Uterus (tissue), 4 donors: ENCODE data around the gene ZSWIM6. TPM values are rescaled to one million over a fixed set of nuclear protein-coding genes. Genes with fewer than 3 reads are reported as not detected.

Source experiments
- DNase-seq, 2 donors: peaks; one replicate each; pipeline ENCODE4 v3.0.0-alpha.2; 2019 to 2020
- H3K27ac ChIP-seq, 2 donors: fragments of 200-600 bp; sonication (generic); 1 replicate in 1 of 2; 2 replicates in 1 of 2; pipeline ENCODE4 v1.5.1; 2016 to 2018
- H3K27me3 ChIP-seq, 2 donors: fragments of 200-600 bp; sonication (generic); one replicate each; pipeline ENCODE4 v1.5.1; 2018 to 2019; ENCODE audit warnings: control low read depth in 1 of 2
- H3K36me3 ChIP-seq, 2 donors: fragments of 200-600 bp; sonication (generic); one replicate each; pipeline ENCODE4 v1.5.1; 2019; ENCODE audit warnings: control low read depth in 1 of 2
- H3K4me1 ChIP-seq, 2 donors: fragments of 200-600 bp; sonication (generic); one replicate each; pipeline ENCODE4 v1.5.1; 2018 to 2019; ENCODE audit warnings: control low read depth in 1 of 2
- H3K4me3 ChIP-seq, 2 donors: fragments of 200-600 bp; sonication (generic); 1 replicate in 1 of 2; 2 replicates in 1 of 2; pipeline ENCODE4 v1.5.1; 2018 to 2019; ENCODE audit warnings: mild to moderate bottlenecking in 1 of 2
- H3K9me3 ChIP-seq, 2 donors: fragments of 200-600 bp; sonication (generic); one replicate each; pipeline ENCODE4 v1.5.1; 2019; ENCODE audit warnings: control low read depth in 1 of 2
- CTCF ChIP-seq, 4 experiments: fragments of 200-600 bp in 2 of 4; fragments of 450-650 bp in 2 of 4; sonication (generic) in 2 of 4; IDR thresholded peaks; one replicate each; pipeline ENCODE4 v1.5.1; 2016 to 2019; ENCODE audit warnings: antibody characterized with exemption in 4 of 4, mild to moderate bottlenecking in 2 of 4, moderate library complexity in 1 of 4
- POLR2A ChIP-seq, 2 donors: fragments of 450-650 bp; IDR thresholded peaks; one replicate each; pipeline ENCODE4 v1.6.1; 2016; ENCODE audit warnings: antibody characterized with exemption in 2 of 2, mild to moderate bottlenecking in 1 of 2, moderate library complexity in 1 of 2
- intact Hi-C: fragments of 100-400 bp; cut with DNase I; formaldehyde crosslinking; loops from one replicate; pipeline ENCODE4 v1.15.1; 2023; ENCODE audit warnings: low total_unique reads
- total RNA-seq, 4 donors: library from RNA; depleted of rRNA in 3 of 4; stranded (reverse); fragments of >200 nt in 3 of 4; gene quantifications; one replicate each; pipeline versions ENCODE4 v1.1.0 to v1.2.4, GENCODE V29; 2014 to 2023
- donor health status: DM: yes; HTN: yes; CAD: no.

Gene ZSWIM6
- total RNA-seq, 4 donors from 2014 or later = 4.1 to 14.8 (median 11.1) TPM

- TF ChIP-seq POLR2A (IDR thresholded peaks at IDR 0.05) = no peak
- Histone ChIP-seq H3K9me3 (no peaks in the 10 kb centered on the region), H3K4me3 (no peak overlapping the region), H3K27ac (no peak overlapping the region), H3K4me1 (no peaks in the 10 kb centered on the region), H3K27me3 (no peaks in the 10 kb centered on the region), H3K36me3 (no peaks in the 10 kb centered on the region)
- DNase-seq = no peak
- intact Hi-C loops = no loop called here
Observed at GRCh38 chr5:61586096-61587084, 254.3 kb downstream of the ZSWIM6 start.

DNA sequence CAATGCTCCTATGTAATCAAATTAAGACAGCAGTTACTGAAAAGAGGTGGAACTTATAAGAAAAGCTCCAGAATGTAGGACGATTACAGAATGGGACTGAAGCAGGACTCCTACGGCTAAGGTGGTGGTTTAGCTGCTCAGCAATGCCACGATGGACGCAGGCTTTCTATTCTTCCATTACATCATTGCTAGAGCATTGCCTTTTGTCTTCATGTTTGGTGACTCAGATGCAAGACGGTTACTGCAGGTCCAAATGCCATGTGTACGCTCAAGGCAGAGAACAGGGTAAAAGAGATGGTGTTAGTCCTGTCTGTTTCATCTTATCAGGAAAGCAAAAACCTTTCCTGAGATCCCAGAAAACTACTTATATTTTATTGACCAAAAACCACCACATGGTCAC lies 255.1 kb downstream of the ZSWIM6 start:
- no peaks in the 10 kb centered on the region for H3K36me3 ChIP-seq
- intact Hi-C loops = no loop called here
- H3K27me3 ChIP-seq = no peaks in the 10 kb centered on the region
- H3K4me1 ChIP-seq = no peaks in the 10 kb centered on the region
- no peak for DNase-seq
- no peak for TF ChIP-seq CTCF (IDR thresholded peaks at IDR 0.05)
- TF ChIP-seq POLR2A (IDR thresholded peaks at IDR 0.05) = no peak
- no peak overlapping the region for H3K4me3 ChIP-seq
- no peak overlapping the region for H3K27ac ChIP-seq
- no peaks in the 10 kb centered on the region for H3K9me3 ChIP-seq

GRCh38 chr5:61588216-61588615 lies 256.2 kb downstream of the ZSWIM6 start:
- TF ChIP-seq CTCF (IDR thresholded peaks at IDR 0.05) = no peak
- no peak for TF ChIP-seq POLR2A (IDR thresholded peaks at IDR 0.05)
- Histone ChIP-seq H3K27me3 (no peaks in the 10 kb centered on the region), H3K36me3 (no peaks in the 10 kb centered on the region), H3K27ac (no peak overlapping the region), H3K9me3 (no peaks in the 10 kb centered on the region), H3K4me3 (no peak overlapping the region), H3K4me1 (no peaks in the 10 kb centered on the region)
- DNase-seq = no peak
- intact Hi-C loops = no loop called here

DNA sequence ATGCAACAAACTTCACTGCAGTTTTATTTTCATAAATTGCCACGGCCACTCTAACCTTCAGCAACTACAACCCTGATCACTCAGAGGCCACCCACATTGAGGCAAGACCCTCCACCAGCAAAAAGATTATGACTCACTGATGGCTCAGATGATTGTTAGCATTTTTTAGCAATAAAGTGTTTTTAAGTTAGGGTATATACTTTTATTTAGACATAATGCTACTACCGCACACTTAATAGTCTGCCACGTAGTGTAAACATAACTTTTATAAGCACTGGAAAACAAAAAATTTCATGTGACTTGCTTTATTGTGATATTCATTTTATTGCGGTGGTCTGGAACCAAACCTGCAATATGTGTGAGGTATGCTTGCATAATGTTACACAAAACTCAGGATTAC lies 257.9 kb downstream of the ZSWIM6 start:
- TF ChIP-seq POLR2A (IDR thresholded peaks at IDR 0.05) (no peak), CTCF (IDR thresholded peaks at IDR 0.05) (no peak)

GRCh38 chr5:61590473-61590872 lies 258.4 kb downstream of the ZSWIM6 start:
- Histone ChIP-seq H3K4me3 (no peak overlapping the region), H3K9me3 (no peaks in the 10 kb centered on the region), H3K27ac (no peak overlapping the region), H3K27me3 (no peaks in the 10 kb centered on the region), H3K4me1 (no peaks in the 10 kb centered on the region), H3K36me3 (no peaks in the 10 kb centered on the region)
- no peak for TF ChIP-seq CTCF (IDR thresholded peaks at IDR 0.05)
- TF ChIP-seq POLR2A (IDR thresholded peaks at IDR 0.05) = no peak
- intact Hi-C loops = no loop called here
- DNase-seq = no peak

More for the DNA sequence above, 257.9 kb downstream of the ZSWIM6 start:
- DNase-seq = no peak
- no peaks in the 10 kb centered on the region for H3K36me3 ChIP-seq
- H3K27me3 ChIP-seq = no peaks in the 10 kb centered on the region
- H3K4me3 ChIP-seq = no peak overlapping the region
- no peaks in the 10 kb centered on the region for H3K4me1 ChIP-seq
- no peaks in the 10 kb centered on the region for H3K9me3 ChIP-seq
- H3K27ac ChIP-seq = no peak overlapping the region
- intact Hi-C loops = no loop called here
